Nucleus accumbens (tissue), 56 donors: ENCODE measurements around the gene TAGLN.
"Not testable (repeated sequence)": the region's sequence is repeated elsewhere in the genome, so short reads cannot be mapped to it uniquely, and the experiment has no call there.

Source experiments
- DNase-seq, 56 donors: peaks; one replicate each; lab custom pipeline; 2025; lab: John Stamatoyannopoulos, UW

Gene TAGLN

GRCh38 chr11:117180661-117181585 is 18.2 kb upstream of the TAGLN start:
- peak in 52 of 56 donors; percentile 15 to 85 (median 58) for DNase-seq

- no peak for DNase-seq
Observed at GRCh38 chr11:117181586-117182550, 17.3 kb upstream of the TAGLN start.

GRCh38 chr11:117182551-117182935 is 16.6 kb upstream of the TAGLN start:
- no peak for DNase-seq

GRCh38 chr11:117183178-117183577 is 16.0 kb upstream of the TAGLN start:
- not testable (repeated sequence) for DNase-seq

- no peak for DNase-seq
Observed at GRCh38 chr11:117183724-117184349, 15.3 kb upstream of the TAGLN start.

- no peak for DNase-seq
Observed at GRCh38 chr11:117185736-117186430, 13.3 kb upstream of the TAGLN start.

GRCh38 chr11:117186431-117186761 is 12.8 kb upstream of the TAGLN start:
- DNase-seq, result no peak

- no peak for DNase-seq
Observed at GRCh38 chr11:117187007-117187406, 12.2 kb upstream of the TAGLN start.

- DNase-seq, result no peak
Observed at GRCh38 chr11:117187428-117187798, 11.8 kb upstream of the TAGLN start.

- DNase-seq, result no peak
Observed at GRCh38 chr11:117187799-117188481, 11.2 kb upstream of the TAGLN start.

- no peak for DNase-seq
Observed at GRCh38 chr11:117188620-117189081, 10.5 kb upstream of the TAGLN start.

- DNase-seq, result no peak
Observed at GRCh38 chr11:117189191-117189940, 9.8 kb upstream of the TAGLN start.

- DNase-seq, result no peak
Observed at GRCh38 chr11:117189941-117190544, 9.1 kb upstream of the TAGLN start.

- no peak for DNase-seq
Observed at GRCh38 chr11:117191680-117192400, 7.3 kb upstream of the TAGLN start.

- DNase-seq, result no peak
Observed at GRCh38 chr11:117192401-117192875, 6.7 kb upstream of the TAGLN start.

- DNase-seq, result no peak
Observed at GRCh38 chr11:117193130-117194020, 5.8 kb upstream of the TAGLN start.

- no peak for DNase-seq
Observed at GRCh38 chr11:117194267-117194666, 4.9 kb upstream of the TAGLN start.
